Stomach (tissue), 4 donors: Measurements from ENCODE around the gene ADIPOR1.

Experiments
- POLR2AphosphoS5 ChIP-seq, 3 donors: sonication (generic); formaldehyde crosslinking; IDR thresholded peaks; one replicate each; pipeline ENCODE4 v1.6.1; 2016; ENCODE audit warnings: antibody characterized with exemption in 3 of 3
- TF ChIP-seq, protein P1 (sequence below), 7 experiments: fragments of 450-650 bp in 4 of 7; fragments of 200-600 bp in 3 of 7; sonication (generic) in 3 of 7; IDR thresholded peaks; one replicate each; pipeline ENCODE4 v1.5.1; 2016 to 2019; ENCODE audit warnings: antibody characterized with exemption in 7 of 7, control low read depth in 2 of 7, mild to moderate bottlenecking in 1 of 7

- TF ChIP-seq, protein P1, sequence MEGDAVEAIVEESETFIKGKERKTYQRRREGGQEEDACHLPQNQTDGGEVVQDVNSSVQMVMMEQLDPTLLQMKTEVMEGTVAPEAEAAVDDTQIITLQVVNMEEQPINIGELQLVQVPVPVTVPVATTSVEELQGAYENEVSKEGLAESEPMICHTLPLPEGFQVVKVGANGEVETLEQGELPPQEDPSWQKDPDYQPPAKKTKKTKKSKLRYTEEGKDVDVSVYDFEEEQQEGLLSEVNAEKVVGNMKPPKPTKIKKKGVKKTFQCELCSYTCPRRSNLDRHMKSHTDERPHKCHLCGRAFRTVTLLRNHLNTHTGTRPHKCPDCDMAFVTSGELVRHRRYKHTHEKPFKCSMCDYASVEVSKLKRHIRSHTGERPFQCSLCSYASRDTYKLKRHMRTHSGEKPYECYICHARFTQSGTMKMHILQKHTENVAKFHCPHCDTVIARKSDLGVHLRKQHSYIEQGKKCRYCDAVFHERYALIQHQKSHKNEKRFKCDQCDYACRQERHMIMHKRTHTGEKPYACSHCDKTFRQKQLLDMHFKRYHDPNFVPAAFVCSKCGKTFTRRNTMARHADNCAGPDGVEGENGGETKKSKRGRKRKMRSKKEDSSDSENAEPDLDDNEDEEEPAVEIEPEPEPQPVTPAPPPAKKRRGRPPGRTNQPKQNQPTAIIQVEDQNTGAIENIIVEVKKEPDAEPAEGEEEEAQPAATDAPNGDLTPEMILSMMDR (IDR thresholded peaks at IDR 0.05): no peak
- no peak for TF ChIP-seq POLR2AphosphoS5 (IDR thresholded peaks at IDR 0.05)
These were observed 598 bp upstream of the ADIPOR1 start for GRCh38 chr1:202958544-202959275.
